K562 (cell line): ENCODE results near the gene DPM1. TPM values are rescaled to one million over a fixed set of nuclear protein-coding genes. Genes with fewer than 3 reads are reported as not detected.

Experiments
- E2F5 ChIP-seq: sonication (generic); formaldehyde crosslinking; IDR thresholded peaks from 2 replicates; pipeline ENCODE4 v1.8.0; 2022; ENCODE audit warnings: mild to moderate bottlenecking, missing genetic modification reagents
- FOXJ3 ChIP-seq: sonication (generic); formaldehyde crosslinking; IDR thresholded peaks from 2 replicates; pipeline ENCODE4 v1.4.0; 2020; ENCODE audit warnings: mild to moderate bottlenecking, missing genetic modification reagents
- HMG20A ChIP-seq: fragments of 450-650 bp; formaldehyde crosslinking; conservative IDR thresholded peaks from 2 replicates; pipeline ENCODE4 v1.4.0; 2020; ENCODE audit warnings: mild to moderate bottlenecking, mixed read lengths
- ILK ChIP-seq: fragments of 450-650 bp; IDR thresholded peaks from 2 replicates; pipeline ENCODE4 v1.6.1; 2016; ENCODE audit warnings: missing genetic modification characterization, low read depth, mild to moderate bottlenecking, missing compliant biosample characterization, moderate library complexity, borderline replicate concordance
- KDM4B ChIP-seq, 2 experiments: fragments of 450-650 bp in 1 of 2; sonication (generic) in 1 of 2; IDR thresholded peaks; 2 replicates each; pipeline ENCODE4 v1.6.1; 2016 to 2017; ENCODE audit warnings: borderline replicate concordance in 2 of 2, antibody characterized with exemption in 1 of 2, low read depth in 1 of 2, mild to moderate bottlenecking in 1 of 2
- NFATC3 ChIP-seq: fragments of 450-650 bp; IDR thresholded peaks from 2 replicates; pipeline ENCODE4 v1.6.1; 2017; ENCODE audit warnings: mild to moderate bottlenecking
- PBX2 ChIP-seq, 2 experiments: IDR thresholded peaks in 1 of 2; conservative IDR thresholded peaks in 1 of 2; 2 replicates each; pipeline ENCODE4 v1.6.1; 2016; ENCODE audit warnings: low read depth in 2 of 2, mild to moderate bottlenecking in 1 of 2, missing compliant biosample characterization in 1 of 2, missing genetic modification characterization in 1 of 2, moderate library complexity in 1 of 2
- PCBP1 ChIP-seq: fragments of 200-400 bp; formaldehyde crosslinking; IDR thresholded peaks from 2 replicates; pipeline ENCODE4 v1.6.1; 2018; ENCODE audit warnings: mild to moderate bottlenecking, low read depth, low read length; ENCODE audit not compliant: poor library complexity, severe bottlenecking
- RBM39 ChIP-seq: fragments of 200-400 bp; formaldehyde crosslinking; optimal IDR thresholded peaks from 2 replicates; pipeline ENCODE3; 2018; ENCODE audit warnings: low read depth, low read length
- SOX6 ChIP-seq: fragments of 450-650 bp; IDR thresholded peaks from 2 replicates; pipeline ENCODE4 v1.6.1; 2014; ENCODE audit warnings: mild to moderate bottlenecking
- TAF9B ChIP-seq: fragments of 450-650 bp; IDR thresholded peaks from 2 replicates; pipeline ENCODE4 v1.6.1; 2018; ENCODE audit warnings: mild to moderate bottlenecking; ENCODE audit not compliant: partially characterized antibody
- TCF3 ChIP-seq: sonication (generic); formaldehyde crosslinking; IDR thresholded peaks from 2 replicates; pipeline ENCODE4 v1.4.0; 2020; ENCODE audit warnings: mild to moderate bottlenecking, missing genetic modification reagents
- THAP7 ChIP-seq: fragments of 250-450 bp; sonication (Bioruptor Pico); IDR thresholded peaks from 2 replicates; pipeline ENCODE4 v1.5.0; 2021
- THRB ChIP-seq: fragments of 450-650 bp; formaldehyde crosslinking; conservative IDR thresholded peaks from 2 replicates; pipeline ENCODE4 v1.4.0; 2022; ENCODE audit warnings: mild to moderate bottlenecking, missing genetic modification characterization
- ZNF197 ChIP-seq: fragments of 200-800 bp; sonication (Bioruptor generic); IDR thresholded peaks from 2 replicates; pipeline ENCODE4 v1.6.1; 2016; ENCODE audit warnings: low read depth, missing genetic modification characterization, missing compliant biosample characterization
- ZNF263 ChIP-seq: sonication (generic); formaldehyde crosslinking; IDR thresholded peaks from 2 replicates; pipeline ENCODE4 v1.8.0; 2022; ENCODE audit warnings: mild to moderate bottlenecking, missing genetic modification reagents, borderline replicate concordance
- ZNF445 ChIP-seq: fragments of 250-450 bp; sonication (Bioruptor Pico); IDR thresholded peaks from 2 replicates; pipeline ENCODE4 v1.4.0; 2020; ENCODE audit warnings: low read depth, mild to moderate bottlenecking, moderate library complexity
- ZNF561 ChIP-seq: fragments of 450-650 bp; formaldehyde crosslinking; conservative IDR thresholded peaks from 2 replicates; pipeline ENCODE4 v1.4.0; 2020; ENCODE audit warnings: mild to moderate bottlenecking, moderate library complexity
- polyA plus RNA-seq, 8 experiments: library from polyadenylated mRNA; depleted of rRNA in 4 of 8; stranded (reverse) in 5 of 8; unstranded in 3 of 8; fragments of >200 nt; fragmentation: Nextera tagmentation in 2 of 8; fragmentation: Illumina TruSeq in 1 of 8; extraction: Ambion mirVana in 2 of 8; extraction: Trizol in 1 of 8; gene quantifications; 2 replicates each; pipeline versions ENCODE4 v1.2.1 to v1.2.3, GENCODE V29; 2011 to 2014; ENCODE audit warnings: inconsistent platforms in 1 of 8, missing spikeins in 1 of 8
- total RNA-seq, 7 experiments: library from RNA; depleted of rRNA in 6 of 7; stranded (reverse); fragments of >200 nt in 6 of 7; fragmentation: Illumina TruSeq in 2 of 7; extraction: Trizol in 2 of 7; gene quantifications; 2 replicates each; pipeline versions ENCODE4 v1.2.1 to v1.2.3, GENCODE V29; 2011 to 2021; ENCODE audit warnings: low replicate concordance in 1 of 7
- TF ChIP-seq, protein P1 (sequence below): fragments of 250-450 bp; sonication (Bioruptor Pico); IDR thresholded peaks from 2 replicates; pipeline ENCODE4 v1.4.0; 2020; ENCODE audit warnings: borderline replicate concordance

DPM1 gene
- total and polyA plus RNA-seq, 9 of the 15 experiments (the other 6 are each of a cell fraction or from before 2014, with no cell fraction given): 75.2 to 190 (median 153) TPM

DNA sequence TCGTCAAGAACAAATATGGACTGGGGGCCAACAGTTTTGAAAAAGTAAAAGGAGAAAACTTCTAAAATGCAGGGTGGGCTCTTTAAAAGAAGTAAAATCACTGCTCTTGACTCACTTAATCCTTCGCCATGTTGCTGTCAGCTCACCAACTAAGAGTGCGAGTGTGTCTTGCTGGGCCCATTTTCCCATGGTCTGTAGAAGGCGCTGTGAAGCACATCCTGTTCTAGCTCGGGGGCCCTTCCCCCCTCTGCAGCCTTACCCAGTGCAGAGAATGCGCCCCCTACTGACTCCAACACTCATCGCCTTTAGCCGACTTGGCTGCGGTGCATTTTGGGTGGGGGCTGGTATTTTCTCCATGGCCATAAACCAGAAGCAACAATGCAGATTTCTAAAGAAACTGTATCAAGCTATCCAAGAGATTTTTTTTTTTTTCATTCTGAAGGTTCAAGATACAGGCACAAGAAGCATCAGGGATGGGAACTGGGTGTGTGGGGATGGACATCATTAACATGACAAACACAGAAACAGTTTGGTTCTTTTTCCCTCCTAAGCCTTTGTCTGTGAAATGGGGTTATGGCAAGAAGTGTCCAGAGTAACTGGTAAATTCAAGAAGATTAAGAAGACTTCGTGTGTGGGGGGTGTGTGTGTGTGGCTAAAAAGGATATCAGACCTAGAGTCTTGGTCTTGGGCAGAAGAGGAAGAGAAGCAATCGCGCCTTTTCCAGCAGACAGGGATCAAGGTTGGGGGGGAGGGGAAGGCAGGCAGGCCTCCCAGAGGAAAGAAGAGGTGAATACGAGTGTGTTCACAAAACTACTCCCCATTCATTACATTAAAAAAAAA lies 28.8 kb downstream of the DPM1 start (continued):
- TF ChIP-seq THRB (CRISPR knock-in tag) (no peak), THAP7 (peak; percentile 58; the same call in 1 of the 2 replicates), HMG20A (CRISPR knock-in tag) (no peak), PBX2 (CRISPR knock-in tag; IDR thresholded peaks at IDR 0.05; ENCODE audit: low read depth) (no peak), PBX2 (tag; conservative IDR thresholded peaks at IDR 0.05; ENCODE audit: low read depth) (0 out of 2 replicates have a peak, but pooled peaks have one; percentile 6), E2F5 (CRISPR knock-in tag) (no peak), SOX6 (peak; percentile 70), TAF9B (peak; percentile 46), TCF3 (peak; percentile 13), ILK (tag) (no peak), ZNF197 (CRISPR knock-in tag) (no peak), PCBP1 (no peak), ZNF561 (CRISPR knock-in tag) (no peak), NFATC3 (peak; percentile 49; the same call in 1 of the 2 replicates), RBM39 (no peak), ZNF263 (CRISPR knock-in tag) (no peak), ZNF445 (CRISPR knock-in tag) (no peak), FOXJ3 (CRISPR knock-in tag) (no peak), KDM4B (IDR thresholded peaks at IDR 0.05; ENCODE audit: borderline replicate concordance in 2 of 2, low read depth in 1 of 2) (peak in 1 of 2 experiments; percentile 92; a peak in 1 of 4 replicates)
- TF ChIP-seq, protein P1, sequence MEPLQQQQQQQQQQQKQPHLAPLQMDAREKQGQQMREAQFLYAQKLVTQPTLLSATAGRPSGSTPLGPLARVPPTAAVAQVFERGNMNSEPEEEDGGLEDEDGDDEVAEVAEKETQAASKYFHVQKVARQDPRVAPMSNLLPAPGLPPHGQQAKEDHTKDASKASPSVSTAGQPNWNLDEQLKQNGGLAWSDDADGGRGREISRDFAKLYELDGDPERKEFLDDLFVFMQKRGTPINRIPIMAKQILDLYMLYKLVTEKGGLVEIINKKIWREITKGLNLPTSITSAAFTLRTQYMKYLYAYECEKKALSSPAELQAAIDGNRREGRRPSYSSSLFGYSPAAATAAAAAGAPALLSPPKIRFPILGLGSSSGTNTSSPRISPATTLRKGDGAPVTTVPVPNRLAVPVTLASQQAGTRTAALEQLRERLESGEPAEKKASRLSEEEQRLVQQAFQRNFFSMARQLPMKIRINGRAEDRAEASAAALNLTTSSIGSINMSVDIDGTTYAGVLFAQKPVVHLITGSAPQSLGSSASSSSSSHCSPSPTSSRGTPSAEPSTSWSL (CRISPR knock-in tag): no peak
